GM12892 (cell line): ENCODE measurements around the gene KIF26B.

Experiments used
- DNase-seq: peaks from one replicate; pipeline ENCODE4 v3.0.0; 2011; ENCODE audit not compliant: insufficient read length
- FAIRE-seq: peaks from 2 replicates; lab custom pipeline; 2011; peaks lifted over from hg19 to GRCh38; lab: Jason Lieb, UNC
- POLR2A ChIP-seq: IDR thresholded peaks from 2 replicates; pipeline ENCODE4 v1.6.1; 2011; ENCODE audit warnings: low read depth, low read length, control low read depth
- POLR2AphosphoS5 ChIP-seq: IDR thresholded peaks from 2 replicates; pipeline ENCODE4 v1.6.1; 2011; ENCODE audit warnings: low read depth, low read length, control low read depth
- TAF1 ChIP-seq: IDR thresholded peaks from 2 replicates; pipeline ENCODE4 v1.6.1; 2011; ENCODE audit warnings: low read depth, mild to moderate bottlenecking, control low read depth, low read length, borderline replicate concordance

The KIF26B gene

DNA sequence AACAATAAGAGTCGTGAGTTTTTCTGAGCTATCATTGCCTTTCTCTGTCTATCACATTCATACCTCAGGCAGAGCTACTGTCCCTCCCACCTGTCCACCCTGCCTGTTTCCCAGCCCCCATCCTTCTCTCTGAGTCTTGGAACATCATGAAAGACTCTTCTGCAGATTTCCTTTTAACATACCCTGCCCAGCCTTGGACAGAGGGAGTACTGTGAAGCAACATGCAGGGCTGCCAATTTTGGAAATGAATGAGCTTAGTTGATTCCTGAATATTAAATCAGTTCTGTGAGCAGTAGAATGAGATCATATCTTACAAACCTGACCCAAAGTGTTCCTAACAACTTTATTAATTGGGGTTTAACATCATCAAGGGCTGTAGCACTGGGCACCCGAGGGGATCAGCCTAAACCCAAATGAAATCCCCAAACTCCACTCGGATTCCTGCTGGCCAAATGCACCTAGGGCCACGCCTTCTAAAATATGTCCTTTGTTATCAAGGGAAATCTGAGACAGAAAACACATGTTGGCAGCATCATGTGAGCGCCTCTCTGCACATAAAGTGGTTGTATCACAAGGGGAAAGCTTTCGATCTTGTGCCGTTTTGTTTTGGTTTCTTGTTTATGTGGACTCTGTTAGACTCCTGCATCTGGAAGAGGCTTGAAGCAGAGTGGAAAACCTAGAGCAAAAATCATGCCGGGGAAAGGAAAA, 357.6 kb downstream of the KIF26B start:
- TF ChIP-seq POLR2AphosphoS5 = no peak
- TF ChIP-seq POLR2A = no peak
- no peak for TF ChIP-seq TAF1
- DNase-seq (no peak), FAIRE-seq (no peak)

GRCh38 chr1:245512980-245513578, 358.3 kb downstream of the KIF26B start:
- no peak for FAIRE-seq
- TF ChIP-seq POLR2A = no peak
- no peak for TF ChIP-seq TAF1
- TF ChIP-seq POLR2AphosphoS5 = no peak
- no peak for DNase-seq

GRCh38 chr1:245516284-245516759, 361.5 kb downstream of the KIF26B start:
- DNase-seq (no peak), FAIRE-seq (no peak)
- TF ChIP-seq POLR2AphosphoS5 (no peak), TAF1 (no peak), POLR2A (no peak)

GRCh38 chr1:245520611-245521010, 365.8 kb downstream of the KIF26B start:
- FAIRE-seq (no peak), DNase-seq (no peak)
- TF ChIP-seq TAF1 (no peak), POLR2A (no peak), POLR2AphosphoS5 (no peak)

DNA sequence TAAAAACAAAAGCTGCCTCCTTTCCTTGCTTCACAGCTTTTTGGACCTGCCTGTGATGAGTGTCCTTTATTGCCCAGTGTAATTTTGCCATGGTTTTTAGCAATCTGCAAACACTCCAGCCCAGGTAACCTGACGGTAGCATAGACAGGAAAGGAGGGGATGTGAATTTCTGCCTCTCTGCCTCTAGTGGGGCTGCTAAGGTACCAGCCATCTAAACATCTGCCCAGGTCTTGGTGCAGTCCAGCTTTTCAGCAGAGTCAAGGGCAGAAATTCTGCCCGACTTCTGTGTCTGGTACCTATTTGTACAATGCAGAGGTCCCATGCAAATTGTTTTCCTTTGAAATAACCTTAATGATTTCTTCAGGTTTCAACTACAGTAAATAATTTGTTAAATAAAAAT, 371.4 kb downstream of the KIF26B start:
- FAIRE-seq (no peak), DNase-seq (no peak)
- TF ChIP-seq POLR2AphosphoS5 (no peak), POLR2A (no peak), TAF1 (no peak)

GRCh38 chr1:245528258-245528635, 373.5 kb downstream of the KIF26B start:
- TF ChIP-seq POLR2A (no peak), TAF1 (no peak), POLR2AphosphoS5 (no peak)
- no peak for FAIRE-seq
- DNase-seq = no peak

GRCh38 chr1:245530937-245531336, 376.2 kb downstream of the KIF26B start:
- no peak for FAIRE-seq
- no peak for TF ChIP-seq POLR2A
- no peak for TF ChIP-seq POLR2AphosphoS5
- TF ChIP-seq TAF1 = no peak

GRCh38 chr1:245537992-245538391, 383.2 kb downstream of the KIF26B start:
- FAIRE-seq (no peak), DNase-seq (no peak)
- TF ChIP-seq TAF1 (no peak), POLR2AphosphoS5 (no peak), POLR2A (no peak)

More at GRCh38 chr1:245530937-245531336, 376.2 kb downstream of the KIF26B start:
- DNase-seq = no peak

- DNase-seq (no peak), FAIRE-seq (no peak)
- TF ChIP-seq POLR2AphosphoS5 = no peak
- TF ChIP-seq POLR2A = no peak
- no peak for TF ChIP-seq TAF1
Observed at GRCh38 chr1:245538671-245539070, 383.9 kb downstream of the KIF26B start.

DNA sequence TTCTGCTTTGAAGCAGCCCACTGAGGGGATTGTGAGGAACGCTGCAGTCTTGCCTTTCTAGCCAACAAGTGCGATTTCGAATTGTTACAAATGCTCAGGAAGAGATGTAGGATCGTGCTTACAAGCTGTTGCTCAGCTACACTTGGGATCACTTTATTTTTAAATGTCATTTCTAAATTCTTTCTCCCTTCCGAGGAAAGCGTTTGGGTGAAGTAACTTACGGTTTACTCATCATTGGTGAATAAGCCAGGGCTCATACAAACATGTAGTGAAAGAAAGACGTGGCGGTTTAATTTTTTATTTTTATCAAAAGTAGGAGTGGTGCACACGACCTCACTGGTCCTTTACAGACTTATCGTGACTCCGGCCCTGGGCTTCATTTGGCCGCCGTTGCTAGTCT, 386.6 kb downstream of the KIF26B start:
- FAIRE-seq (no peak), DNase-seq (no peak)

DNA sequence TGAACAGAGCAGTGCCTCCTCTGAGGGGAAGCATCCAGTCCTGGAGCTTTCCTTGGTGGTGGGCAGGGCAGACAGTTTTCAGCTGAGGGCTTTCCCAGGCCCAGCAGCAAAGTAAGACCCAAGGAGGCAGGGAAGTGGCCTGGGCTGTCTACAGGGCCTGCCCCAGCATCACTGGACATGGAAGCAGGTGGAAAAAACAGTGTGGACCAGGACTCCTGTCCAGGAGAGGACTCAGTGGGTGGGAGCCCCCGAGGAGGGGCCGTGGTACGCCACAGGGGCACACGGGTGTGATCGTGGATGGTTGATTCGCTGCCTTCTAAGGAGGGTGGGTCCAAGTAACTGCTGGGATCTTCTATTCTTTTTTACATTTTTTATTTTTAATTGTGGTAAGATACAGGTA, 387.6 kb downstream of the KIF26B start:
- FAIRE-seq (no peak), DNase-seq (no peak)
- TF ChIP-seq POLR2A (no peak), POLR2AphosphoS5 (no peak), TAF1 (no peak)

More for the DNA sequence above, 386.6 kb downstream of the KIF26B start:
- TF ChIP-seq TAF1 (no peak), POLR2A (no peak), POLR2AphosphoS5 (no peak)

DNA sequence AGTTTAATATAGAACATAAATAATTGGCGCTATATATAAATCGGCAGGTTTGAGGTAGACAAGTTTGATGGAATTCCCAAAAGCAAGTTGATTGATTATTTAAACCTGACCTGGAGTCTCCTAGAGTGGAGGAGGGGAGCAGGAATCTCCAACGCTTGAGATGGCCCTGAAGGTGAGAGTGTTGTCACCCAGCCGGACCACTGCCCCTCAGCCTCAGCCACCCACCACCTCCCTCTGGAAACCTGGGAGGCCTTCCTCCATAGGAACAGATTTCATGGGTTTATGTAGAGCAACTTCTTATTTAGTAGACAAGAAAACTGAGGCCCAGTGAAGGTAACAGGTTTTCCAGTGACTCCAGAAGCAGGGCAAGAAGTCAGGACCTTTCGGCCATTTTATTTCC, 389.5 kb downstream of the KIF26B start:
- no peak for FAIRE-seq
- TF ChIP-seq POLR2A = no peak
- no peak for DNase-seq
